Ishikawa (cell line): ENCODE measurements around the gene SLCO2B1.

Experiments
- CEBPB ChIP-seq: IDR thresholded peaks from 2 replicates; pipeline ENCODE4 v1.6.1; 2012
- CREB1 ChIP-seq: IDR thresholded peaks from 2 replicates; pipeline ENCODE4 v1.6.1; 2012; ENCODE audit warnings: low read depth
- EGR1 ChIP-seq: IDR thresholded peaks from 2 replicates; pipeline ENCODE4 v1.6.1; 2012
- EP300 ChIP-seq: IDR thresholded peaks from 2 replicates; pipeline ENCODE4 v1.6.1; 2012; ENCODE audit warnings: borderline replicate concordance
- FOXM1 ChIP-seq: IDR thresholded peaks from 2 replicates; pipeline ENCODE4 v1.6.1; 2012; ENCODE audit warnings: low read depth, borderline replicate concordance
- NFIC ChIP-seq: IDR thresholded peaks from 2 replicates; pipeline ENCODE4 v1.6.1; 2012
- RAD21 ChIP-seq: IDR thresholded peaks from 2 replicates; pipeline ENCODE4 v1.6.1; 2012; ENCODE audit warnings: low read depth
- TAF1 ChIP-seq: IDR thresholded peaks from 2 replicates; pipeline ENCODE4 v1.6.1; 2012; ENCODE audit warnings: low read depth, mild to moderate bottlenecking
- TEAD4 ChIP-seq: IDR thresholded peaks from 2 replicates; pipeline ENCODE4 v1.6.1; 2012
- YY1 ChIP-seq: IDR thresholded peaks from 2 replicates; pipeline ENCODE4 v1.6.1; 2012; ENCODE audit warnings: low read depth
- ZBTB7A ChIP-seq: IDR thresholded peaks from 2 replicates; pipeline ENCODE4 v1.6.1; 2012; ENCODE audit warnings: low read depth
- TF ChIP-seq, protein P1 (sequence below): IDR thresholded peaks from 2 replicates; pipeline ENCODE4 v1.6.1; 2012; ENCODE audit warnings: low read depth, mild to moderate bottlenecking
- TF ChIP-seq, protein P2 (sequence below): IDR thresholded peaks from 2 replicates; pipeline ENCODE4 v1.6.1; 2012
- TF ChIP-seq, protein P3 (sequence below): IDR thresholded peaks from 2 replicates; pipeline ENCODE4 v1.6.1; 2012

DNA sequence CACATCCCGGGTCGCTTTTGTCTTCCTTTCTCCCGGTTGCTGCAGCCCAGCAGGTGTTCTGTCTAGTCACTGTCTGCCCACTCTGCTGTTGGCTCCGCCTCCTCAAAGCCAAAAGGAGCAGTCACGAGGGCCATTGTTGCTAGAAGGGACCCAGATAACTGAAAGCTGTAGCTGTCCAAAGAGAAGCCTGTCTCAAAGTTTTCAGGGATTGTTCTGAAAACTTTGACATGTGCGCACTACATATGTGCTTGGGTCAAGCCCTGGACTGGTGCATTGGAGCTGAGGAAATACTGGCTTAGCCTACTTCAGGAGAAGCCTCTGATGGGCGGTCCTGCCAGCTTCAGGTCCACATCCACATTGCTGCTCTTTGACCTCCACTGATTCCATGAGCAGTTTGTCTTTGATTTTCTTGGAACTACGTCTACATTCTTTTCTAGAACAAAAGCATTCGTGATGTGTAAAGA is 45.4 kb upstream of the SLCO2B1 start:
- no peak for TF ChIP-seq EP300
- TF ChIP-seq, protein P1, sequence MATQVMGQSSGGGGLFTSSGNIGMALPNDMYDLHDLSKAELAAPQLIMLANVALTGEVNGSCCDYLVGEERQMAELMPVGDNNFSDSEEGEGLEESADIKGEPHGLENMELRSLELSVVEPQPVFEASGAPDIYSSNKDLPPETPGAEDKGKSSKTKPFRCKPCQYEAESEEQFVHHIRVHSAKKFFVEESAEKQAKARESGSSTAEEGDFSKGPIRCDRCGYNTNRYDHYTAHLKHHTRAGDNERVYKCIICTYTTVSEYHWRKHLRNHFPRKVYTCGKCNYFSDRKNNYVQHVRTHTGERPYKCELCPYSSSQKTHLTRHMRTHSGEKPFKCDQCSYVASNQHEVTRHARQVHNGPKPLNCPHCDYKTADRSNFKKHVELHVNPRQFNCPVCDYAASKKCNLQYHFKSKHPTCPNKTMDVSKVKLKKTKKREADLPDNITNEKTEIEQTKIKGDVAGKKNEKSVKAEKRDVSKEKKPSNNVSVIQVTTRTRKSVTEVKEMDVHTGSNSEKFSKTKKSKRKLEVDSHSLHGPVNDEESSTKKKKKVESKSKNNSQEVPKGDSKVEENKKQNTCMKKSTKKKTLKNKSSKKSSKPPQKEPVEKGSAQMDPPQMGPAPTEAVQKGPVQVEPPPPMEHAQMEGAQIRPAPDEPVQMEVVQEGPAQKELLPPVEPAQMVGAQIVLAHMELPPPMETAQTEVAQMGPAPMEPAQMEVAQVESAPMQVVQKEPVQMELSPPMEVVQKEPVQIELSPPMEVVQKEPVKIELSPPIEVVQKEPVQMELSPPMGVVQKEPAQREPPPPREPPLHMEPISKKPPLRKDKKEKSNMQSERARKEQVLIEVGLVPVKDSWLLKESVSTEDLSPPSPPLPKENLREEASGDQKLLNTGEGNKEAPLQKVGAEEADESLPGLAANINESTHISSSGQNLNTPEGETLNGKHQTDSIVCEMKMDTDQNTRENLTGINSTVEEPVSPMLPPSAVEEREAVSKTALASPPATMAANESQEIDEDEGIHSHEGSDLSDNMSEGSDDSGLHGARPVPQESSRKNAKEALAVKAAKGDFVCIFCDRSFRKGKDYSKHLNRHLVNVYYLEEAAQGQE = no peak
- TF ChIP-seq TAF1 = no peak
- TF ChIP-seq TEAD4 = no peak
- no peak for TF ChIP-seq RAD21
- TF ChIP-seq, protein P2, sequence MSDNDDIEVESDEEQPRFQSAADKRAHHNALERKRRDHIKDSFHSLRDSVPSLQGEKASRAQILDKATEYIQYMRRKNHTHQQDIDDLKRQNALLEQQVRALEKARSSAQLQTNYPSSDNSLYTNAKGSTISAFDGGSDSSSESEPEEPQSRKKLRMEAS = no peak
- TF ChIP-seq CREB1 = no peak
- TF ChIP-seq ZBTB7A = no peak
- no peak for TF ChIP-seq YY1
- no peak for TF ChIP-seq FOXM1
- no peak for TF ChIP-seq CEBPB
- no peak for TF ChIP-seq NFIC
- TF ChIP-seq, protein P3, sequence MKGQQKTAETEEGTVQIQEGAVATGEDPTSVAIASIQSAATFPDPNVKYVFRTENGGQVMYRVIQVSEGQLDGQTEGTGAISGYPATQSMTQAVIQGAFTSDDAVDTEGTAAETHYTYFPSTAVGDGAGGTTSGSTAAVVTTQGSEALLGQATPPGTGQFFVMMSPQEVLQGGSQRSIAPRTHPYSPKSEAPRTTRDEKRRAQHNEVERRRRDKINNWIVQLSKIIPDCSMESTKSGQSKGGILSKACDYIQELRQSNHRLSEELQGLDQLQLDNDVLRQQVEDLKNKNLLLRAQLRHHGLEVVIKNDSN = peak; percentile 21; the same call in 1 of the 2 replicates
- no peak for TF ChIP-seq EGR1
